Measurements from ENCODE around the gene DNAI1. TPM values are rescaled to one million over a fixed set of nuclear protein-coding genes. Genes with fewer than 3 reads are reported as not detected.

Gene DNAI1
- total RNA-seq, 2 experiments from 2014 or later: not detected

DNA sequence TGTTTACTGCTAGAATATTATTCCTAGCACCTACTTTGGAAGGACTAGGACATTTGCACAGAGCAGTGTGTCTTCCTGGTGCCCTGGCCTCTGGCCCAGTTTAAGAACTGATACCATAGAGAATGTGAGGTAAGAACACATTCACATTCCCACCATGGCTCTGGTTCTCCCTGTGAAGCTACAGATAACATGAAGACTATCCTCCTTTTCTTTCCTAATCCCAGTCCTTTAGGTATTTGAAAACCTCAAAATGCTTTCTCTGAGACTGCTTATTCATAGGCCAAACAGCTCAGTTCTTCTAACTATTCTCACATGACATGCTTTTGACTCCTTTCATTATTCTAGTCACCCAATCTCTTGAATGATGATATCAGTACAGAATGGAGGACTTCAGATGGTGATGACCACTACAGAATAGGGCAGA lies 12.1 kb upstream of the DNAI1 start:
- ChIA-PET POLR2A (no interaction called here), CTCF (interaction anchor here (0.7 kb wide), 1 partner anchor 118 kb away, joined by 3 read pairs; no protein-coding TSS in a partner anchor)

DNA sequence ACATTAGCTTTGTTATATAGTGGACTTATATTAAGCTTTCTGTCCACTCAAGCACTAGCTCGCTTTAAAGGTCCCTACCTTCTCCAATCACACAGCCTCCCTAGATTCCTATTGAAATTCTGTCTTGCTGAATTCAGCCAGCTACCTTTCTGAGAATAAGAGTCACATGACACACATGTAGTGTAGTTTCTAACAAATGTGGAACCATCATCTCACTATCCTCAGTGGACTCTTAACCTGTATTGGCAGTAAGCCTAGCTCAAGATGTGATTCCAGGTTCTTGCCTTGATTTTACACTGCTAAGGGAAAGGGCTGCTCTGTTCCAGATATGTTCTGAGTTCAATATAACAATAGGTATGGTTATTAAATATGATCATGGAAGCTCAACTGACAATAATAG lies 11.7 kb upstream of the DNAI1 start:
- CTCF ChIA-PET: no interaction called here
- POLR2A ChIA-PET: no interaction called here

DNA sequence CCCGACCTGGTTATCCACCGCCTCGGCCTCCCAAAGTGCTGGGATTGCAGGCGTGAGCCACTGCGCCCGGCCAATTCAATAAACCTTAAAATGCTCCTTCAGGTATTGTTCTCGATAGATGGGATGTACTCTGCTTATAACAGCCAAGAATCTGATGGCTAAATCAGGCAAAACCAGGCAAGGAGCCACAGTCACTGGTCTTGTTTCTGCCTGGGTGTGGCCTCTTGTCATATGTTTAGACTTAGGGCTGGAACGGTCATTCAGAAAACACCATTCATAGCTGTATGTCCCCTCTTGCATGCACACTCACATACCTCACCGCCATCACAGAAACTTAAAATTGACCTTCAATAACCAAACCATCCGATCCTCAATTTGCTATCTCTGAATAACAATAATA lies 8.0 kb upstream of the DNAI1 start:
- POLR2A ChIA-PET: no interaction called here
- CTCF ChIA-PET: no interaction called here

DNA sequence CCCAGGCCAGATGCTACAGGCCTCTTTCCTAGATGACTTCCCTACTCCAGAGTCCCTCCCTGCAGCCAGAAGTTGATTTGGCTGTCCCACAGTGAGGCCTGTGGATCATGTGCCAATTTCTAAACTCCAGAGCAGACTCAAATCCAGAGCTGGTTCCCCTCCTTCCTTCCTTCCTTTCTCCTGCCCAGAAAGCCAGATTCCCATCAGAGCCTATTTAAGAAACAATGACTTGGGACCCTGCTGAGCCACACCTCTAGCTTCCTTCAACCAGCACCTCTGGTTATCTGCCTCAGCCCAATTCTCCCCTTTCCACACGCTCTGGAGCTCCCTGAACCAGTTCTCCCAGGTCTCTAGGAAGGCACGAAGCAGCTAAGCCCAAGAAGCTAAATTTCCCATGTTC lies 7.5 kb upstream of the DNAI1 start:
- ChIA-PET CTCF (interaction anchor here (1.0 kb wide), 1 partner anchor 141 kb away, joined by 3 read pairs; no protein-coding TSS in a partner anchor), POLR2A (no interaction called here)

DNA sequence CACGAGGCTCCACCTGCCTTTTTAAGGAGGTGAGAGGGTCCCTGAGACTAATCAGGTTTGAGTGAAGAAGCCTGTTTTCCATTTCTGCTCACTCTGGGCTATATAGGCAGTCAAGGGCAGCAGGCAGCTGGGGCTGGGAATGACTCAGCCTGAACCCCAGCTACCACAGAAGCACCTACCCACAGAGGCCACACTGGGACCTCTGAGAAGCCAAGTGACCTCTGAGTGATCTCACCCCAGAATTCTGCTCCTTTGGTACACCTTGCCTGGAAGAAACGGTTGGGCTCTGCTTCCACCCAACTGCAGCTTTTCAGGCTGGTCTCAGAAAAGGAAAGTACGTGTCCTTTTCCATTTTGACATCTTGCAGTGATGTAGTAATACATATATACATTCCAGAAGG lies 7.1 kb upstream of the DNAI1 start:
- ChIA-PET POLR2A (no interaction called here), CTCF (interaction anchor here (1.0 kb wide), 1 partner anchor 140 kb away, joined by 3 read pairs; no protein-coding TSS in a partner anchor)

GRCh38 chr9:34452568-34452967 lies 6.0 kb upstream of the DNAI1 start:
- ChIA-PET POLR2A (no interaction called here), CTCF (interaction anchor here (1.3 kb wide), 1 partner anchor 139 kb away, joined by 3 read pairs; no protein-coding TSS in a partner anchor)

DNA sequence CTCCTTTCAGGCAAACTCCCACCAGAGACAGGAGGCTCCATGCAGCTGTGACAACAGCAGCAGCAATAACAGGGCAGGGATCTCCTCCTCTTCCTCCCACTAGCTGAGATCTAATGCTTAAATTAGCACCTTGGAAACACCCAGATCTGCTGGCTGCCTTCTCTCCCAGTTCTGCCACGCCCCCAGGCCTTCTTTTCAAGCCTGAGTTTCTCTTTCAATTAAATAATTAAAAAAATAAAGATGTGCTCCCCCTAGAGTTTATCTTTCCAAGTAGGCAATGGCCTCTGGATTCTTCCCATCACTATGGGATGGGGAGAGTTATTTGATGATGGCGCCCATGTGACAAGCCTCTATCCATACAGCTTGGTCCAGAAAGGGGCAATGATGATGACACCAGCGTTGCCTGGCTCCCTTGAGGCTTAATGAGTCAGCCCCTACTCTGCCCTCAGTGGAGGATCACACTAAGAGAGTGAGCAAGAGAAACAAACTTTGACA lies 4.0 kb upstream of the DNAI1 start:
- CTCF ChIA-PET: interaction anchor here (1.0 to 1.1 kb wide), 2 partner anchors 32 to 47 kb away, joined by 3 read pairs; no protein-coding TSS in a partner anchor
- POLR2A ChIA-PET: interaction anchor here (0.6 kb wide), 1 partner anchor 24 kb away, joined by 3 read pairs; no protein-coding TSS in a partner anchor

- ChIA-PET CTCF (interaction anchor here (1.1 kb wide), 1 partner anchor 18 kb away, joined by 3 read pairs; no protein-coding TSS in a partner anchor), POLR2A (no interaction called here)
Observed at GRCh38 chr9:34456151-34456550, 2.5 kb upstream of the DNAI1 start.

GRCh38 chr9:34456746-34457145 lies 1.9 kb upstream of the DNAI1 start:
- CTCF ChIA-PET: interaction anchor here (0.8 to 1.1 kb wide), 2 partner anchors 10 to 18 kb away, joined by 3 read pairs; no protein-coding TSS in a partner anchor
- POLR2A ChIA-PET: no interaction called here

- CTCF ChIA-PET: interaction anchor here (0.8 to 1.3 kb wide), 3 partner anchors 9 to 78 kb away, joined by 3 read pairs; no protein-coding TSS in a partner anchor
- POLR2A ChIA-PET: no interaction called here
Observed at GRCh38 chr9:34457266-34458012, 1.2 kb upstream of the DNAI1 start.

- ChIA-PET CTCF (interaction anchor here (0.5 to 1.3 kb wide), 2 partner anchors 80 to 1382 kb away, joined by 3 to 9 read pairs; no protein-coding TSS in a partner anchor), POLR2A (interaction anchor here (0.7 kb wide), 1 partner anchor 39 kb away, joined by 5 read pairs; no protein-coding TSS in a partner anchor)
Observed at GRCh38 chr9:34458959-34459340, 345 bp downstream of the DNAI1 start.

DNA sequence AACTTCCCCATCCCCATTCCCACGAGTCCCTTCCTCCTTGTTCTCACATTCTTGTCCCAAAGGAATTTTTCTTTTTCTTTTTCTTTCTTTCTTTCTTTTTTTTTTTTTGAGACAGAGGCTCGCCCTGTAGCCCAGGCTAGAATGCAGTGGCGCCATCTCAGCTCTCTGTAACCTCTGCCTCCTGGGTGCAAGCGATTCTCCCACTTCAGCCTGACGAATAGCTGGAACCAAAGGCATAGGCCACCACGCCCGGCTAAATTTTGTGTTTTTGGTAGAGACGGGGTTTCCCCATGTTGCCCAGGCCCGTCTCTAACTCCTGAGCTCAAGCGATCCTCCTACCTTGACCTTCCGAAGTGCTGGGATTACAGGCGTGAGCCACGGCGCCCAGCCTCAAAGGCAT lies 751 bp downstream of the DNAI1 start:
- ChIA-PET CTCF (interaction anchor here (0.5 to 0.6 kb wide), 2 partner anchors 38 to 1382 kb away, joined by 3 to 9 read pairs; no protein-coding TSS in a partner anchor), POLR2A (interaction anchor here (0.7 kb wide), 1 partner anchor 38 kb away, joined by 5 read pairs; no protein-coding TSS in a partner anchor)

DNA sequence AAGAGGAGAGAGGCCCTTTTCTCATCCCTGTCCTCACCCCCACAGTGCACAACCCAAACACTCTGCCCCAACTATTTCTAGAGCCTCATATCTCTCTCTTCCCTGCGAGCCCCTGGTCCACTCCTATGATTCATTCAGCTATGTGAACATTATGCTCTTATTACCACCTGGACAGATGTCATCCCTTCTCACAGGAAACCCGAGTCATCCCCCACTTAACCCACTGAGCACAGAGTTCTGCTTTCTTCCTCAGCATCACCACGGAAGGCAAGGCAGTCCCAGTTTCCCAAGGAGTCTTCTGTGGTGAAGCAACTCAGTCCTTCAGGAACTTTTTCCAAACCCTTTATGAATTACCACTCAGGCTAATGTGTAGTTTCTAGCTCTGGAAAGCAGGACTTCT lies 1.3 kb downstream of the DNAI1 start:
- ChIA-PET CTCF (interaction anchor here (0.6 kb wide), 1 partner anchor 38 kb away, joined by 3 read pairs; no protein-coding TSS in a partner anchor), POLR2A (interaction anchor here (0.7 kb wide), 1 partner anchor 38 kb away, joined by 5 read pairs; no protein-coding TSS in a partner anchor)

DNA sequence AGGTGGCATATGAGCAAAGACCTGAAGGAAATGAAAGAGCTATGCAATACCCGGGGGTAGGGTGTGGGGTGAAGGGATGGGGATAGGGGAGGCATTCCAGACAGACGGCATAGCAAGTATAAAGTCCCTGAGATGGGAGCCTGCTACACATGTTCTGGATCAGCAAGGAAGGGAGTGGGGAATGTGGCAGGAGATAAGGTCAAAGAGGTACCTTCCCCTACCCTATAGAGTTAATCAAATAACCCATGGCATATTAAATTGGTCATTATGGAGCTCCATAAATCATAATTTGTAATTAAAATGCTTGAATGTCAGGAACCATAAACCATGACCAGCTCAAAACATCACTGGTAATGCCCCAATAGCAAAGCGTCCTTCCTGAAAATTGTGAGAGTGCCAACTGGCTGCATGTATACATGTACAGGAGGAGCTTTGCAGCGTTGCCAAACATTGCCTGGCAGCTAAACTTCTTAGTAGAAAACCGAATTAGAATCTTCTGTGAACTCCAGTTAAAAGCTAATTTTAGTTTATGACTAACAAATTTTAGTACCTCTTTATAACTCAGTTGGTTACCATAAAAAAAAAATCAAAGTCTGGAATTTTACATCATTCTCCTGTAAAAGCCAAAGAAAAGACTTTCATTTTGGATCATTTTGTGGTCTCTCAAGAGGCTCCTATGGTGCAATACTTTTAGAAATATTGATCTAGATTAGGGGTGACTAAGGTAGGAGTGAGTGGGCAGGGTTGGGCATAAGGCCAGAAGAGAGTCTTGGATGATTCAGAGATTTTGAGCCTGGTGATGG lies 4.7 kb downstream of the DNAI1 start:
- ChIA-PET CTCF (interaction anchor here (1.2 to 1.7 kb wide), 2 partner anchors 40 to 141 kb away, joined by 4 read pairs; no protein-coding TSS in a partner anchor), POLR2A (interaction anchor here (0.6 kb wide), 2 partner anchors 835 to 1182 kb away, joined by 4 to 6 read pairs; no protein-coding TSS in a partner anchor)

DNA sequence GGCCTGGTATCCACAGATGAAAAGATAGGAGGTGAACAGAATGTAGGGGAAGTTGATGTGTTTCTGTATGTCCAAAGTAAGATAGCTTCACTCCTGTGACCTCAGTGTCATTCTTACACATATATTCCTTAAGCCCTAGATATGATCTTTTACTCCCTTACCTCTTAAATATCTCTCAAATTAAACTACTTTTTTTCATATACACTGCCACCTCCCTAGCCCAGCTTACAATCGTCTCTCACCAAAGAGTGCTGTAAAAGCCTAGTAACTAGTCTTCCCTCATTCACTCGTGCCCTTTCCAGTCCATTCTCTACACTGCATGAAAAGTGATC lies 5.3 kb downstream of the DNAI1 start:
- POLR2A ChIA-PET: interaction anchor here (0.6 kb wide), 1 partner anchor 1181 kb away, joined by 6 read pairs; no protein-coding TSS in a partner anchor
- CTCF ChIA-PET: interaction anchor here (1.7 kb wide), 1 partner anchor 140 kb away, joined by 4 read pairs; no protein-coding TSS in a partner anchor

- CTCF ChIA-PET: interaction anchor here (1.7 kb wide), 1 partner anchor 139 kb away, joined by 4 read pairs; no protein-coding TSS in a partner anchor
- POLR2A ChIA-PET: no interaction called here
Observed at GRCh38 chr9:34464571-34464970, 6.0 kb downstream of the DNAI1 start.

- POLR2A ChIA-PET: no interaction called here
- CTCF ChIA-PET: no interaction called here
Observed at GRCh38 chr9:34465468-34465867, 6.9 kb downstream of the DNAI1 start.

DNA sequence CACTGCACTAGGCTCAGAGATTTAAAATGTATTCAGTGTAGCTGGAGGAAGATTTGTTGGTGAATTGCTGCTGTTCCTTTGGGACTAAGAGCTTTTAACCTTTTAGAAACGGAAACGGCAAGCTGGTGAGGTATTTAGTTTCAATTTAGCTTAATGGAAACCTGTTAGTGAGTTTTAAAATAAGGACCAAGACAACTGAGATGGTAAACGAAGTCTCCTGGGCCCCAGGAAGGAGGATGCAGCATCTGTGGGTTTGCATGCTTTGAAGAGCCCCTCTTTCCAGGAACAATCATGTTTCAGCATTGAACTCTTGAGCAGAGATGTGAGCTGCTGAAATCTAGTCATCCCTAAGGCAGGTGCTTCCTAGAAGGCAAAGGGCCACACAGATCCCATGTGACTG lies 16.5 kb downstream of the DNAI1 start:
- CTCF ChIA-PET: interaction anchor here (0.5 to 0.9 kb wide), 3 partner anchors 20 to 600 kb away, joined by 3 read pairs; no protein-coding TSS in a partner anchor
- POLR2A ChIA-PET: no interaction called here

DNA sequence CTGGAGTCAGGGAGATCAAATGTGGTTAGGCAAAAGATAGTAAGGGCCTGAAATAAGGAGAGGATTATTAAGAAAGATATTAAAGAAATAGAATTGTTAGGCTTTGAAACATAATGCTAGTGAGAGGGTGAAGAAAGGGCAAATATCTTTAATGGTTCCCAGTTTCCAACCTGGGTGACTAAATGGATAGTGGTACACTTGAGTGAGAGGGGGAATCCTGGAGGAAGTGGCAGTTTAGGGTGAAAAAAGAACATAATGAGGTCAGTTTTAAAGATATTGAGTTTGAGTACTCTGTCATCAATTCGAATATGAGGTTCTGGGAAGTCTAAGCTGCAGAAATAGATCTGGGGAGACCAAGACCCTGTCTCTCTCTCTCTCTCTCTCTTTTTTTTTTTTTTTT lies 18.9 kb downstream of the DNAI1 start:
- ChIA-PET POLR2A (no interaction called here), CTCF (no interaction called here)

Measured in activated CD8-positive, alpha-beta memory T cell treated with anti-CD3 and anti-CD28 coated beads for 36 hours (primary cell).